GDM1 (cell line): Measurements from ENCODE around the gene TRAPPC12.
"Not testable (repeated sequence)": the region's sequence is repeated elsewhere in the genome, so short reads cannot be mapped to it uniquely, and the experiment has no call there.

Experiments used
- DNase-seq: peaks from one replicate; lab custom pipeline; 2025; lab: John Stamatoyannopoulos, UW

TRAPPC12 gene

GRCh38 chr2:3432693-3433338 lies 53.3 kb downstream of the TRAPPC12 start:
- DNase-seq, result no peak

DNA sequence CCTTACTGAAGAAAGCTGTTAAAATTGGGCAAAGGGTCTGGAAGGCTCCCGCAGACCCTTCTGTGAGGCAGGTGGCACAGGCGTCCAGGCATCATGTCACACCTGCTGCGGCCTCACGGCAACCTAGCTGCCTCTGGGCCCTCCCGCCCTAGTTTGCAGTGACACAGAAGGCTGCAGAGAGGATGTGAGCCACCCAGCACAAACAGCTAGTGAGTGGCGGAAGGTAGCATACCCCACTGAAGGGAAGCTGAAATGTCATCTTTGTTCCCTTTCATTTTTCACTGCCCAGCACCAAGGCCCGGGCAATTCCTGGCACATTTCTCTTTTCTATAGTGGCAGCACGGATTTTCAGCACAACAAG lies 53.8 kb downstream of the TRAPPC12 start:
- DNase-seq, result no peak

- DNase-seq, result no peak
Measured at GRCh38 chr2:3433776-3434400, 54.4 kb downstream of the TRAPPC12 start.

DNA sequence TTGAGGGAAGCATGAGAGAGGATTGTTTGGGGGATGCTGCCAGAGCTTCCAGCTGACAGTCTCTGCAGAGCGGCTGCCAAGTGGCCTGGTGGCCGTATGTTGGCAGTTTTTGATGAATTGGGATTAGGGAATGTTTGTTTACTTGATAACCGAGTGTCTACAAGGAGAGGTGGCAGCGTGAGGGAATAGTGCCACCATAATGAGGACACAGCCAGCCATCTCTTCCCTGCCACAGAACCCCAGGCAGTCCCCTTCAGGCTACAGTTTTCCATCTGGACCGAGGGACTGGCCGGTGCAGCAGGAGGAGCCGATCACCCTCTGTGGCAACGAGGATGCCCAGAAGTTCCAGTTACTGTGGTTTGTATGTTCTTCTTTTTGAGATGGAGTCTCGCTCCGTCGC lies 55.2 kb downstream of the TRAPPC12 start:
- no peak for DNase-seq

GRCh38 chr2:3435445-3435844 lies 56.0 kb downstream of the TRAPPC12 start:
- DNase-seq, result no peak

DNA sequence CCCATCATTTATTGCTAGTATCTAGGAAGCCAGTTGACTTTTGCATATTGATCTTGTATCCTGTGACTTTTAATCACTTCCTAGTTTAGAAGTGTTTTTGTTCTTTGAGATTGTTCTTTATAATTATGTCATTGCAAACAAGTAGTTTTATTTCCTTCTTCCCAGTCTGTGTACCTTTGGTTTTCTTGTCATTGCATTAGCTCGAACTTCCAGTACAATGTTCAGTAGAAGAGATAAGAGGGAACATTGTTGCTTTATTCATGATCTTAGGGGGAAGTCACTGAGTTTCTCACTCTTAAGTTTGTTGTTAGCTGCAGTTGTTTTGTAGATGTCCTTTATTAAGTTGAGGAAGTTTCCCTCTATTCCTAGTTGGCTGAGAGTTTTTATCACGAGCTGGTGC lies 61.0 kb downstream of the TRAPPC12 start:
- no peak for DNase-seq

DNA sequence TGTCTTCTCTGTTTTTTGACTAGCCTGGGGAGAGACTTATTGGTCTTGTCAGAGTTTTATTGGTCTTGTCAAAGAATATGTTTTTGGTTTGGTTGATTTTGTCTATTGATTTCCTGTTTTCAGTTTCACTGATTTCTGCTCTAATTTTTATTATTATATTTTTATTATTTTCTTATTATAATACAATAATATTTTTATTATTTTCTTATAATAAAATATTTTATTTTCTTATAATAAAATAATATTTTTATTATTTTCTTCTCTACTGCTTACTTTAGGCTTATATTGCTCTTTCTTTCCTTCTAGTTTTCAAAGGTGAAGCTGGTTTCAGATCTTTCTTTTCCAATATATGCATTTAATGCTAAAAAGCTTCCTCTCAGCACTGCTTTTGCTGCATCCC lies 62.0 kb downstream of the TRAPPC12 start:
- no peak for DNase-seq

DNA sequence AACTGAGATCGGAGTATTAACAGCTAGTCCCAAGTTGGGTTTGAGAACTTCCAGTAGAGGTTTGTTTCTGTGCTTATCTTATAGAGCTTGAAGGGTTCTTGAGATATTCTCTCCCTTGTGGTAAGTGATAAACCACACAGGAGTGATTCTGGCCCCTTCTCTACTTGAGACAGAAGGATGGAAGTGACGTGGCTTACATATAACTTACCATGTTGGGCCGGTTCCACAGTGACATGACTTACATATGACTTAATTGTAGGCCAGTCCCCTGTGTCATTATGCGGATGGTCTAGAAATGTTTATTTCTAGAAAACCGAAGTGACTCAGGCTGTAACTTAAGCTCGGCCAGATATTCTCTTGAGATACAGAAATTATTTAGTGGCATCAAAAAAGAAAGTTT lies 62.7 kb downstream of the TRAPPC12 start:
- no peak for DNase-seq

DNA sequence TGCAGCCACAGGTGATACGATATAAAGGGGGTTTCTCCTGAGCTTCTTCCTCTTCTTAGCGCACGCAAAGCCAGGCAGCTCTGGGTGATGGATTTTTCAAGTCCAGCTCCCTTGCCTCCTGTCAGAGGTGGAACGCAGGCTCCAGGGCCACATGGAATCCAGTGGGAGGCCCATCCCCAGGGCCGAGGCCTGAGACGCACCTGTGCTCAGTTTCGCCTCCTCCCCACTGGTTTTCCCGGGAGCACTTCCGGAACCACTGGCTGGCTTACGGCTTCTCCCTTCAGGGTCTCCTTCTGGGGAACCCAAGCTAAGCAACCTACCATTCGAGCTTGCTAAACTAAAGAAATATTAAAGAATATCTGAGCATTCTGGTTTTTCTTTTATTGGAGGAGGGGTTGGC lies 63.6 kb downstream of the TRAPPC12 start:
- no peak for DNase-seq

GRCh38 chr2:3443506-3444084 lies 64.1 kb downstream of the TRAPPC12 start:
- no peak for DNase-seq

GRCh38 chr2:3445891-3446290 lies 66.4 kb downstream of the TRAPPC12 start:
- DNase-seq, result no peak

- no peak for DNase-seq
Measured at GRCh38 chr2:3446381-3446780, 66.9 kb downstream of the TRAPPC12 start.

- not testable (repeated sequence) for DNase-seq
Measured at GRCh38 chr2:3447186-3447585, 67.7 kb downstream of the TRAPPC12 start.

DNA sequence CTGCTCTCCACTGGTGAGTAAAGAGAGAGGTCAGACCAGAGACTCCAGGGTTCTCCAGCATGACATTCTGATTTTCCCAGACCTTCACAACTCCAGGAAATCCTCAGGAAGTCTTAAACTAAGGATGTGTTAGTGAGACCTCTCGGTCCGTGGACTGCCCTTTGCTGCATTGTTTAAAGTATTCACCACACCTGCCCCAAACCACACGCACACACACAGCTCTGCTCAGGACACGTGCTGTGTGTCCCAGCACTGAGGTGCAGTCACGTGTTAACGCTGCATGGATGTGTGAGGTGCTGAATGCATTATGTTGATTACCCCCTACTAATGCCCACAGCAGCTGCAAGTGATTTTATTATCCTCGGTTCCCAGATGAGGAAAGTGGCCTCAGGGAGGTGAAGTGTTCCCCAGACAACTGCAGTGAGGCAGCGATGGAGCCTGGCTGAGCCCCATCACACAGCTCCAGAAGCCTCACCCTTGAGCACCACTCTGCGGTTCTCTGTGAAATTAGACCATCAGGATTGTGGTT lies 68.4 kb downstream of the TRAPPC12 start:
- no peak for DNase-seq

- not testable (repeated sequence) for DNase-seq
Measured at GRCh38 chr2:3448441-3448911, 69.0 kb downstream of the TRAPPC12 start.

DNA sequence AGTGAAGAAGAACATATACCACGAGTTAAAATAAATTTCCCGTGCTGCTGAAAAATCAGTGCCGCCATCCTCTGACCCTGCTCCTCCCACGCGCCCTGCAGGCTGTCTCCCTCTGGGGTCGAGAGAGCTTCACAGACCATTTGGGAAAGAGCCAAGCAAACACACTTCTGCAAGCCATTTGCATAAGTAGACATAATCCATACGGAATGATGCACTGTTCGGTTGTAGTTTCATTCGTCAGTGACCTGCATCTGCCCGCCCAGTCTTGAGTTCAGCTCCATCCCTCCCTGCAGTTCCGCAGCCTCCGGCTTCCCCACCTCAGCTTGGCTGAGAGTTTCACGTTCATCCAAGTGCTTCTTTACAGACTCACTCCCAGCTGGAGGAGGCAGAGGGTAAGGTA lies 69.6 kb downstream of the TRAPPC12 start:
- DNase-seq, result no peak

GRCh38 chr2:3449936-3450335 lies 70.4 kb downstream of the TRAPPC12 start:
- DNase-seq, result no peak

DNA sequence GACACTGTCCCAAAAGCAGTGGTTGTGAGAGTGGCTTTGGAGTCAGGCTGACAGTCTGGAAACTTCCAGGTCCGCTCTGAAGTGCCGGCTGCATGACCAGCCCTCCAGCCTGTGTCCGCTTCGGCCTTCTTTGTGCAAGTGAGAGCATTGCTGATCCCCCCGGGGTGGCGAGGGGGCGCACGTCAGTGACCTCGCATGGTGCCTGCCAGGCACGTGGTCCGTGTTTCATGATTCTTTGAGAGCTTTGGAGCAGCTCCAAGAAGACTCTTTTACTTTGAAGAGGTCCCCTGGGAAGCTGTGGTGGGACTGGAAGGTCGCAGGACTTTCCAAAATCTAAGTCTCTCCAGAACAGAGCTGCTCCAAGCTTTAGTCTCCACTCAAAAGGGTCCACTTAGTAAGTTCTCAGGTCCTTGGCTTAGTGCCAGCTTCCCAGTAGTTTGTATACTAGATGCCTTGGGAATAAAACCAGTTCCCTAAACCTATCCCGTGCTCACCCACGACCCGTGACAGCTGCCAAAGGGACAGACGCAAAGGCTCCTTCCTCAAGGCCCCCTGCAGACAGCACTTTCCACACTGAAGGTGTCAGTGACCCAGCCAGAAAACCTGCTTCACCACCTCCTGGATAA lies 71.0 kb downstream of the TRAPPC12 start:
- DNase-seq, result no peak

- no peak for DNase-seq
Measured at GRCh38 chr2:3451169-3451568, 71.7 kb downstream of the TRAPPC12 start.

DNA sequence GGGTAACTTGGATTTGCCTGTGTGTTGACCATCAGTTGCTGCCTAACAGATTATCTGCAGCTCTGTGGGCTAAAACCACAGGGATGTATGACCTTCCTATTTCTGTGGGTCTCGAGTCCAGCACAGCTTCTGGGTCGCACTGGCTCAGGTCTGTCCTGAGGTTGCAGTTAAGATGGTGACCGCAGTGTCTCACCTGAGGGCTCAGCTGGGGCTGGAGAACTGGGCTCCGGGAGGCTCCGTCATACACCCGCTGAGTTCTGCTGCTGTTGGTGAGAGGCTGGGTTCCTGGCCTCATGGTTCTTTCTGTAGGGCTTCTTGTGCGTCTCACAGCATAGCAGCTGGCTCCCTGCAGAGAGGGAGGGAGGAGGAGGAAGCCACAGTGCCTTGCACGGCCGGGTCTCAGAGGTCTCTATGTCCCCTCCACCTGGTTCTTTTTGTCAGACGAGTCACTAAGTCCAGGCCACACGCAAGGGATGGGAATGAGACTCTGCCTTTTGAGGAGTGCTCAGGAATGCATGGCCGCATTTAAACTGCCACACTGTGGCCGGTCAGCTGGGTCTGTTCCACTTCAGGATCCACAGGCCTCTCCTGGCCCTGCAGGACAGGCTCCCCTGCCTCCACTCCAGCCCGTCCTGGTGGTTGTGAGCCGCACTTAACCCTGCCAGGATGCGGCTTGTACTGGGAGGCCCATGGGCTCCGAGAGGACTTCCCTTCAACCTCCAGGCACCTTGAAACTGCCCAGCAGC lies 72.6 kb downstream of the TRAPPC12 start:
- no peak for DNase-seq

GRCh38 chr2:3453190-3453999 lies 73.9 kb downstream of the TRAPPC12 start:
- no peak for DNase-seq
